GM18868 (cell line): ENCODE results near the gene XYLT1.

Experiments used
- ATAC-seq: cut with Tn5 transposase; IDR thresholded peaks from one replicate; pipeline ENCODE4 v1.9.1; 2021; ENCODE audit warnings: mild to moderate bottlenecking, moderate library complexity; ENCODE audit not compliant: unreplicated experiment

The XYLT1 gene

DNA sequence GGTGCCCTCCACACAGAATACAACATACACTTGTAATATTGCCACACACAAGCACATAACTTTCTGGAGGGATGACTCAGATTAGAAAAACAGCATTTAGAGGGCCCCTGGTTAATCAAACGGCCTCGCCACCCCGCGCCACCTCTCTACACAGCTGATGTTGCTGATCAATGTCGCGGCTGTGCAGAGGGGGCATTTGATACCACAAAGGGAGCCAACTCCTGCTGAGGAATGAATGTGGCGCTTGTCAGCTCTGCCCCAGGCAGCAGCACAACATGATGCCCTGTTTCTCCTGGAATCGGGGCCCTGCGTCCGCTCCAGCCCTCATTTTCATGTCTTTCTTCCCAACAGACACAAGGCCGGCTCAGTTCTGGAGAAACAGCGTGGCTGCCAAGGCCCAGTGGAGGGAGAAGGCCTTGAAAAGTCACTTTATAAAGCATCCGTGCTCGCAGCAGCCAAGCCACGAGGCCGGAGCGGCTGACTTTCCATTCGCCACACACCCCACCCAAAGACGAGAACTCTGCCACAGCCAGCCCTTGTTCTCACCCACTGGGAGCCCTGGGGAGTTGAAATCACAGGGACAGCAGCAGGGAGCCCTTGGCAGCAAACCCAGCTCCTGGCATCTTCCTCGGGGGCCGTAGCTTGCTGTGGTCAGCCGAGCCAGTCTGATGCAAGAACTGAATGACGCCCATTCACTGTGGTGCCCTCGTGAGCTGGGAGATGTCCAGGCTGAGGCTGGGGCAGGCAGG, 65.6 kb downstream of the XYLT1 start:
- ATAC-seq, result no peak

DNA sequence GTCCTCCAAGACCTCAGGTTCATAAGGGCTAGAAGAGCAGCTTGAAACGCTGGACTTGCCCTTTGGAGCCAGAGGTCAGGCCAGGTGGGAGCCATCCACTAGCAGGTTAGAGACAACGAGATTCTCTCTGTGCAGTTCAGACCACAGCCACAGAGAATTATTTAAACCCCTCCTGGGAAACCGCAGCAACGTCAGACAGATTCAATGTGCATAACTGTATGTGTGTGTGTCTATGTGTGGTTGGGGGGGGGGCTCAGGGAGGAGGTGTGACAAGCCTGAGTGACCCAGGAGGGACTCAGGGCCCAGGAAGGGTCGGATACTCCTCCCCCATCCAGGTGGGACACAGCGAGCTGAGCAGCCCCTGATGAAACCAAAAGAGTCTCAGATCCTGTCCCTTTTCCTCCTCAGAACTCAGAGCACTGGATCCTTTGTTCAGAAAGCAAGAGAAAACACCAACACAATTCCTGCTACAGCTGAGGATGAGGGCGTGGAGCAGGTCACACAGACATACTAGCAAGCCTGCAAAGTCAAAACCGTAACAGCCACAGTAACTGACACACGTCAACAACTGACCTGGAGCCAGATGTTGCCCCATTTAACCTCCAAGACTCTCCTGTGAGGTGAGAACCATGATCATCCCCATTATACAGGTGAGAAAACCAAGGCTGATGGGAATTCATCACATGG, 66.8 kb downstream of the XYLT1 start:
- no peak for ATAC-seq

DNA sequence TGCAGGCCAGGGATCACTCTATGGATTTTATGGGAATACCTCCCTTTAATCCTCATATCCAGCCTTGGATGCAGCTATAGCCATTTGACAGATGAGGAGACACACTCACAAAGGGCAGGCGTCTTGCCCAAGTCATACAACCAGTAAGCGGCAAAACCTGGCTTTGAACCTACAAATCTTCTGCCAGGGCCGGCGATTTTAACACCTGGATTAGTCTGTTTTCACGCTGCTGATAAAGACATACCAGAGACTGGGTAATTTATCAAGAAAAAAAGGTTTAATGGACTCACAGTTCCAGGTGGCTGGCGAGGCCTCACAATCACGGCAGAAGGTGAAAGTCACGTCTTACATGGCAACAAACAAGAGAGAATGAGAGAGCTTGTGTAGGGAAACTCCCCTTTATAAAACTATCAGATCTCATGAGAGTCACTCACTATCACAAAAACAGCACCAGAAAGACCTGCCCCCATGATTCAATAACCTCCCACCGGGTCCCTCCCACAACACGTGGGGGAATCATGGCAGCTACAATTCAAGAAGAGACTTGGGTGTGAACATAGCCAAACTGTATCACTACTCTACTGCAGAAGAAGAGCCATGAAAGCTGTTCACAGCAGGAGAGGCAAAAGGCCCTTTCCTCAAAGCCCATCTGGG, 67.5 kb downstream of the XYLT1 start:
- ATAC-seq, result no peak

DNA sequence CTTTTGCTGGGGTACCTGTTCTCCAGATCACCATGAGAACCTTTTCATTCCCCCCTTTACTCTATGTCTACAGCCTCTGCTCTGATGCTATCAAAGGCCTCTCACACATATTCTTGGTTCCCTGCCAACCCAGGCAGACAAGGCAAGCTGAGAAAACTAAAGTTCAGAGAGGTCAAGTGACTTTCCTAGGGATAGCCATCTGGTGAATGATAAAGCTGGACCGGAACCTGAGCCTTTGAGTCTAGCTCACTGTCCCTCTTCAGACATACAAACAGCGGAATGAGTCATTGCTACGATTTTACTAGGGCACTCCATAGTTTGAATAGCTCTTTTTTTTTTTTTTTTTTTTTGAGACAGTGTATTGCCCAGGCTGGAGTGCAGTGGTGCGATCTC, 73.3 kb downstream of the XYLT1 start:
- ATAC-seq, result no peak

DNA sequence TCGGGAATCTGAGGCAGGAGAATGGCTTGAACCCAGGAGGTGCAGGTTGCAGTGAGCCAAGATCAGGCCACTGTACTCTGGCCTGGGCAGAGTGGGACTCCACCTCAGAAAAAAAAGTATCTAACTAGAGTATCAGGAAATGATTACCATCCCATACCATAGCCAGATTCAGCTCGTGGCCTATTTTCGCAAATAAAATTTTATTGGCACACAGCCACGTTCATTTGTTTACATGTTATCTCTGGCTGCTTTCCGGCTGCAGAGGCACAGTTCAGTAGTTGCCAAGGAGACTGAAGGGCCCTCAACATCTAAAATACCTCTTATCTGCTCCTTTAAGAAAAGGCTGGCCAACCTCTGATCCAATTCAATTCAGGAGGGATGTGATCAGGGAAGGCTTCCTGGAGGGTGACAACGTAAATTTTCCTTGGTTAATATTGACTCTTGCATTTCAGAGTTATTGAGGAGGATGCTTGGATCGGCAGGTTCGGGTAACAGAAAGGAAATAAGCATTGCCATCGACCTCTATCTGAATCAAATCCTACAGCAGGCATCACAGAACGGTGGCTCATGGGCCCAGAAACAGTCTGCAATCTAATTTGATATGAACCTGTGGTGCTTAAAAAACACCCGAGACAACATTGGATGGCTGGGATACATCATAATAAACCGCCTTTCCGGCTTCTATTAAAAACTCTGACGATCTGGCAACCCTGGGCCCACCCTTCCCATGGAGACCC, 73.8 kb downstream of the XYLT1 start:
- ATAC-seq, result no peak

DNA sequence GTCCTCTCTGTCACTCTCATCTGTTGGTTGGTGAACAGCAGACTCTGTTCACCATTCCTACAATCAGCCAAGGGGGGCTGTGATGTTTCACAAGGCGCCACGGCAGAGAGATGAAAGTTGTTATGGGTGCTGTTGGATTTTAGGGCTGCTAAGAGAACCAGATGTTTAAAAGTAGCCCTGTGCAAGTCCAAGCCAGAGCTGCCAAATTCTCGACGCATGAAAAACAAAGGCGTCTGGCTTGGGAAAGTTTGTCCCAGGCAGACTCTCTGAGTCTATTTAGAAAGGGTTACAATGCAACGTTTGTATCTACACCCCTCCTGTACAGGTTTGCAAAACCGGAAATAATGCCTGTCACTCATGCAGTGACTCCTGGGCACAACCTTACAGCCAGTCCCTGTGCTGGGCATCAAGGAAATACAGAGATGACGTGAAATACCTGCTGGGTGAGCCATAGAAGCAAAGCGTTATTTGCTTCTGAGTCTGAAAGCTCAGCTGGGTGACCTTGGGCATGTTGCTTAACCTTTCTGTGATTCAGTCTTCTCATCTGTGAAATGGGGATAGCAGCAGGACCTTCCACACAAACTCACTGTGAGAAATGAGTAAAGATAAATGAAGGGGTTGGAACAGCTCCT, 74.8 kb downstream of the XYLT1 start:
- no peak for ATAC-seq

DNA sequence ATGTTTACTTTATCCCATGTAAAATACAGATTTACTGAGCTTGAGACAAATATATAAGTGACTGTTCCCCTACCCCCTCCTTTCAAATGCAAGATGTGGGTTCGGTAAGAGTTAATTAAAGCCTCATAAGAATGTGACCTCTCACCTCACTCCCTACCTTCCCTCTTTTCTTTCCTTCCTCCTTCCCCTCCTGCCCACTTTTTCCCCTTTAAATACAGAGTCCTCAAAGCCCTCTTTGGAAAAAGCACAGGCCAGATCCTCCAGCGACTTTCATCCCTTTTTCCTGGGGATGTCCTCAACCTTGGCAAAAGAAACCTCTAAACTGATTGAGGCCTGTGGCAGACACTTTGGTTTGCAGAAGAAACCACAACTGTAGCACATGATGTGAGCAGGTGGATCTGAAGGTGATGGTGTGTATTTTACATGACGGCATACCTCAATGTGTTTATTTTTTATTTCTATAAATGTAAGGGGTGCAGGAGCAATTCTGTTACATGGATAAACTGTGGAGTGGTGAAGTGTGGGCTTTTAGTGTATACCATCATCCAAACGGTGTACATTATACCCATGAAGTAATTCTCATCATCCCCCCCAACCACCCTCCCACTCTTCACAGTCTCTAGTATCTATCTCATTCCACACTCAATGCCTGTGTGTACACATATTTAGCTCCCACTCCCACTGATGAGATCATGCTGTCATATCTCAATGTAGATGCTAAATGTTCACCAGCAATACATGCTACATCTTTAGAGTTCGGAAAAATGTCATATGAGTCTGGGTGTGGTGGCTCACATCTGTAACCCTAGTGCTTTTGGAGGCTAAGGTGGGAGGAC, 77.7 kb downstream of the XYLT1 start:
- ATAC-seq, result no peak

DNA sequence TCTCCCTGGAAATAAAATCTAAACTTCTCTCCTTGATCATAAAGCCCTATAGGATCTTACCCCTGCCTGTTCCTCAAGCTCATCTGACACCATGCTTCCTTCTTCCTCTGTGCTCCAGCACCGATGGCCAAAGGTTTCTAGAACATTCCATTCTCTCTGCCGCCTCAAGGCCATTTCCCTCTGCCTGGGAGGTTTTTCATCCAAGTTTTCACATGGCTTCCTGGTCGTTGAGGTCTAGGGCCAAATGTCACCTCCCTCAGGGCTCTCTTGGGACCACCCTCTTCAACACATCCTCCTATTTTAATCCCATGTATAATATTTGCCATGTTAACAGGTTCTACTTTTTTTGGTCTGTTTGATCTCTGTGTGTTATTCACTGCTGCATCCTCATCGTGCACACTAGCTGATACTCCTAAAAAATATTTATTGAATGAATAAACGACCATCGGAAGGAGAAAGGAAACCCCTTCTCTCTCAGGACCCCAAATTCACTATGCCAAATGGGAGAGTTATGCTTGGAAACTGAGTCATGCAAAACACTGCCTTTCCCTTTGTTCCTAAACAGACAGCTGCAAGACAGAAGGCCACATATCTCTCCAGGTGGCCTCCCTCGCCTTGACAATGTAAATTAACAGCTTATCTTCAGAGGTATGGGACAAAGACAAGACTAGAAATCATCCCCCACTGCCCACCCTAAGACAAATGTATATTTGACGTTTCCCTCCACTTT, 78.5 kb downstream of the XYLT1 start:
- no peak for ATAC-seq

DNA sequence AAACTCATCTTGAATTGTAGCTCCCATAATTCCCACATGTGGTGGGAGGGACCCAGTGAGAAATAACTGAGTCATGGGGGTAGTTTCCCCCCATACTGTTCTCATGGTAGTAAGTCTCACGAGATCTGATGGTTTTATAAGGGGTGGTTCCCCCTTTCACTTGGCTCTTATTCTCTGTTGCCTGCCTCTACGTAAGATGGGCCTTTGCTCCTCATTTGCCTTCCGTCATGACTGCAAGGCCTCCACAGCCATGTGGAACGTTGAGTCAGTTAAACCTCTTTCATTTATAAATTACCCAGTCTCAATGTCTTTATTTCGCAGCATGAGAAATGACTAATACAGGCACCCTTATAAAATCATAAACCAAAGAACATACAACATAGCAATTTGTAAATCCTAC, 79.0 kb downstream of the XYLT1 start:
- ATAC-seq, result no peak

DNA sequence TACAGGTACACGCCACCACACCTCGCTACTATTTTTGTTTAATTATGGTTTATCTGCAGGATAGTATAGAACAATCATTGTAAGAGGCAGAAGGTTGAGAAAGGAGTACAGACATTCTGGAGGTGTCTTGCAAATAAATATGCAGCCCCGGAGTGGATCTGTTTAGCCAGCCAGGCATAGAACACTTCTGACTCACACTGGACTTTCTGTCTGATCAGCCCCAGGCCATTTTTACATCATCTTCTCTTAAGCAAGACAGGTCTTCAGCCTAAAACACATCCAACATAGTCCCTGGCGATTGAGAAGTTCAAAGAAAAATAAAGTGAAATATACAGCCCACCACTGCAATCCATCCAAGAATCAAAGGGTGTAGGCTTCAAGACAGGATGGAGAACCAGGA, 81.4 kb downstream of the XYLT1 start:
- ATAC-seq, result no peak

DNA sequence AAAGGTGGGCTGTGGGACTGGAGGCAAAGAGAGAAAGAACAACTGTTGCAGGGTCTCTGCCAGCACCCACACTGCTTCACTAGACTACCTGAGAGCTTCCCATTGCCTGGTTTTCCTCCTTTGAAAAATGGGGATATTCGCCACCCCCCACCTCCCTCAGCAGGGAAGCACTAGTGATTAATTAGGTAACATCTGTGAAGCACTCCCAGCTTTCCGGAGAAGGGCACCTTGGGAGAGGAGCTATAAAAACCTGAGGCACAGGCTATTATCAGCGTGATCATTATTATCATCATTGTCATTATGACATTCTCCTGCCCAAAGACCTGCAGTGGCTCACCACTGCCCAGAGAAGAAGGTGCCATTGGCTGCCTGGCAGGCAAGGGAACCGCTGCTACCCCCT, 83.5 kb downstream of the XYLT1 start:
- no peak for ATAC-seq

DNA sequence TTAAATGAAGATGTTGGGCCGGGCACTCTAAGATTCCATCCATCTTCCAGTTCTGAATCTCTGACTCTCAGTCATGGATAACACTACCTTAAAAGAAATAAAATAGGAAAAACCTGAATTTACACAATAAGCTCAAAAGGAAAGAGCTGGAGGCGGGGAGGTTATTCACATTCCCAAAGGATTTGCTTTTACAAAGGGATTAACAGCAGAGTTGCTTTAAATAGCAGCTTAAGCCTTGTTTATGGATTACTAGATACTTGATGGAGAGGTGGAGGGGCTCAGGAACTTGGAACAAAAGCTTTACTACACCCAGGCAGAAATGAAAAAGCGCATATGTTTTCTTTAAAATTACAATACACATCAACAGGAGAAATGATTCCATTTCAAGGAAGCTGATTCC, 84.5 kb downstream of the XYLT1 start:
- ATAC-seq, result no peak

DNA sequence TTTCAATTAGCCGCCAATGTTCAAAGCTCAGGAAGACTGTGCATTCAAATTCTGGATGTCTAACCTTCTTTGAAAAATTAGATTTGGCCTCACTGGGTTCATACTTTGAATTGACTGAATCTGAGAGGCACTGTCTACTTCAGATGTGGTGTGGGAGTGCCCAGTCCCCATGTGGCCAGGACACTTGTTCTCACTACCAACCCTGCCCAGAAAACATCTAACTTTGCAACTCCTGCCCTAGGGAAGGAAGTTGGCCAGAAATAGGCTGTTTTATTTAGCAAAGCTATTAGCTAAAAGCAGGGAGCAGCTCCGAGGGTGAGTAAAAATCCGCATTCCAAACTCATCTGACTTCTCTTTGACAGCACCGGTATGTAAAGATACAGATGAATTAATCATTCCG, 86.3 kb downstream of the XYLT1 start:
- ATAC-seq, result no peak

DNA sequence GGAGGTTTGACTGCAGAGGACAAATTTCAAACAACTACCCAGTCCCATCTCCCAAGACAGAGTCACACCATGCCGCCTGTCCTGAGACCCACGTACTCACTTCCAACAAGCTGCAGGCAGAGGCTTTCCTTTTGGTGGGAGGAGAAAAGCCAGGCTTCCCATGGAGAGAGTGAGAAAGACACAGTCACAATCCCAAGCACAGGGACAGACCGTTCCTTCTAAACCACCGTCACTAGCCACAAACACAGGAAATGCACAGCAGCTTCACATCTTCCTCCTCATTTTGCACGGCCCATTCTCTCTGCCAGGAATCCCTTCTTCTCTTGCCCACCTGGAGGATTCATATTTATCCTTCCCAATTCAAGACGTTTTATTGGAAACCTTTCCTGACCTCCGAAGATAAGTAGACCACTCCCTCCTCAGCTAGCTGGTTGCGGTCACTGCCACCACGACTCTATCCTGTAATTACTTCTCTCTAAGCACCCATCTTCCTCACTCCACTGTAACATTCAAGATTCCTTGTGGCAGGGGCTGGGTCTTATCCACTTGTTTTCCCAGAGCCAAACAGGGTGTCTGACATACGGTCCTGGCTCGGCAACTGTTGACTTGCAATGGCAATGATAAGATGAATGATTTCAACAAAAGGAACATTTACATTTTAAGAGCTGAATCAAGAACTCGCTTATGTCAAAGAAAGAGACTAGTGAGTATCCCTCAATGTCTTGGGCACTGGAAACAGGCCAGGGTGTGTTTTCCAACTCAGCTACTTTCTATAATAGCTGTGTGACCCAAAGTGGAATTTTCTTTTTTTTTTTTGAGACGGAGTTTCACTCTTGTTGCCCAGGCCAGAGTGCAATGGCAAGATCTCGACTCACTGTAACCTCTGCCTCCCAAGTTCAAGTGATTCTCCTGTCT, 87.6 kb downstream of the XYLT1 start:
- no peak for ATAC-seq

DNA sequence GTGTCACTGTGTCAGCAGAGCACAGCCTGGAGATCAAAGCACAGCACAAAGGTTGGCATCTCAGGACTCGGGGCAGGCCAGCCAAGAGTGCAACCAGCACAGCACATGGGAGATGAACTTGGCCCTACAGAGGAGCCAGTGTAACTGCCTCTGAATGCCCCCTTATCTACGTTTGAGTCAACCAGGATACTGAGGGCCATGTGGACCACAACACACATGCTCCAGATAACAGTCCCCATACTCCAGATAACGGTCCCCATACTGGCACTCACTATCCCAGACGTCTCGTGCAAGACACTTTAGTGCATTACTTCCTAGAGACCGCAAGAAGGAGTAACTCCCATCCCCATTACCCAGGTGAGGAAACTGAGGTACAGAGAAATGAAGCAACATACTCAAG, 88.2 kb downstream of the XYLT1 start:
- no peak for ATAC-seq

DNA sequence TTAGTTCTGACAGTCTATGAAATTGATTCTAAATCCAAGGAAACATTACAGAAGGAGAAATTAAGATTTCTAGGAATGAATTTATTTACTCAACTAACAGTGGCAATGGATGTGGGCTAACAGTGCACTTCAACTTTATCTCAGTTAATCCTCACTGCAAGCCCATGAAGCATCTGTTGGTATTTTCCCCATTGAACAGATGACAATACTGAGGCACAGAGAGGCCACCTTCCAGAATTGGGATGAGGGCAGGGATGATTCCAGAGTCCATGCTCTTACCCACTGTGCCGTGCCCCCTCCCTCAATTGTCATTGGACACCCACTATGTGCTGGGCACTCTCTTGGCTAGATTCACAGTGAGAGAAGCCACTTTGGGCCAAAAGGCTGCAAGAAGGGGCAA, 89.0 kb downstream of the XYLT1 start:
- no peak for ATAC-seq

DNA sequence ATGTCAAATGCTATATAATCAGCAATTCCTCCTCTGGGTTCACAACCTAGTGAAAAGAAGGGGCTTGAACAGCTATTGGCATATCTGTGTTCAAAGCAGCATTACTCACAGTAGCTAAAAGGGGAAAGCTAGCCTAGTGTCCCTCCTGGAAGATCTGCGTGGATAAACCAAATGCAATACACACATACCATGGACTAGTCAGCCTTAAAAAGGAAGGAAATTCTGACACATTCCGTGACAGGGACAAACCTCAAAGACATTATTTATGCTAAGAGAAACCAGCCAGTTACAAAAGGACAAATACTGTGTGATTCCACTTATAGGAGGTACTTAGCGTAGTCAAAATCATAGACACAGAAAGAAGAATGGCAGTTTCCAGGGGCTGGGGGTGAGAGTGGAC, 90.1 kb downstream of the XYLT1 start:
- no peak for ATAC-seq

DNA sequence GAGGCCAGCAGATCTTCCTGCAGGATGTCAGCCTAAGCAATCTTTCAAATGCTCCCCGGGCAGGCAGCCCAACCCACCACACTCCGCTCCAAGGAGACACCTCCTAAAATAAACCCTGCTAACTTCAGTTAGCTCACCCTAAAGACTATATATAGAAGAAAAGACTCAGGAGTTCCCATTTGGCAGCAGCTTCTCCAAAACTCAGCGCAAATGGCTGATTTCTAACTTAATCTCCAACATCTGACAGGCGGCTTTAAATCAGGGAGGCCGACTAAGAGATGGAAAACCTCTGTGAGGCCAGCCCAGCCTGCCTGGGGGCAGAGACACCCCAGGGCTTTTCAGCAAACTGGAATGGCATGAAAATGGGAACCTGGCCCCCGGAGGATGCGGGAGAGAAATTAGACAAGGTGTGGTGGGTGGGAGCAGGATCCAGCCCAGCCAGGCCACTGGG, 91.6 kb downstream of the XYLT1 start:
- no peak for ATAC-seq
